Stimulated activated memory B cell treated with anti-CD40 and anti-IgM and Interleukin-4, amounts not matched to agents 10 μg/mL and 1 μg/mL and 100 μg/mL, for 72 hours (primary cell): Measurements from ENCODE around the gene ADAT3.

Experiments
- ATAC-seq: fragments of 150-1000 bp; cut with Tn5 transposase; 2 replicates; pipeline ENCODE4 v1.10.0; 2021
- H3K27ac Mint-ChIP-seq: one replicate; pipeline ENCODE4 v1.8.0; 2022; ENCODE audit warnings: mild to moderate bottlenecking, mixed read lengths
- H3K27me3 Mint-ChIP-seq: one replicate; pipeline ENCODE4 v1.8.0; 2022; ENCODE audit warnings: mixed read lengths
- H3K36me3 Mint-ChIP-seq: one replicate; pipeline ENCODE4 v1.8.0; 2022; ENCODE audit warnings: mixed read lengths
- H3K4me1 Mint-ChIP-seq: one replicate; pipeline ENCODE4 v1.8.0; 2022; ENCODE audit warnings: mixed read lengths
- H3K4me3 Mint-ChIP-seq: one replicate; pipeline ENCODE4 v1.8.0; 2022; ENCODE audit warnings: mild to moderate bottlenecking, moderate library complexity, mixed read lengths
- H3K9me3 Mint-ChIP-seq: one replicate; pipeline ENCODE4 v1.8.0; 2022; ENCODE audit warnings: mixed read lengths

ADAT3 gene

DNA sequence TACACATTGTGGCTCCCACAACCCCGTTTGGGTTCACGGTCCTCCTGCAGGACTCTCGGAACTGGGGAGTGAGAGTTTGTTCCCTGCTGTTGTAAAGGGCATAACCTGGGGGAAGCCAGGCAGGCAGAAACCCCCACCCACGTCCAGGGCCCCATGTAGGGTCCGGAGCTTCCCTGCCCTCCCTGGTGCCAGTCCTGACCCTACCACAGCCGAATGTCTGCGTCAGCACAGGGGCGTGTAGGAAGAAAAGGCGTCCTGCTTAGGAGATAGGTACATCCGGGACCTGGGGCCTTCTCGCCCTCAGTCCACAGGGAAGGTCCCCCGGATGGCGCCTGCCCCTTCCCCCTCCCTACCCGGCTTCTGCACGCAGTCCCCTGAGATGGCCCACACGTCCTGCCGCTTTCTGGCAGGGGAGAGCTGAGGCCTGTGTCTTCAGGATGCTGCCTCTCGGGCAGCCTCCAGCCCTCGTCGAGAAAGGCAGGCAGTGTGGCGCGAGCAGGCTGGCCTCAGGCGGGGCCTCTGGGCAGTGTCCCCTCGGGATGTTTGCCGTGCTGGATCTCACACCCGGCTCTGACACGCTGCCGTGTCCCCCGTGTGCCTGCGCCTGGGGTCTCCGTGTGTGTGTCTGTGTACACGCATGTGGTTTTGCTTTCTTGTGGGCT is 54.9 kb downstream of the ADAT3 start:
- H3K9me3 Mint-ChIP-seq, result no peaks in the 10 kb centered on the region
- no peak overlapping the region for H3K4me3 Mint-ChIP-seq
- peak overlapping the region; percentile 75 for H3K27ac Mint-ChIP-seq
- peak; percentile 28 for ATAC-seq
- H3K36me3 Mint-ChIP-seq, result no peaks in the 10 kb centered on the region
- peaks cover 37% of the 10 kb centered on the region for H3K4me1 Mint-ChIP-seq
- H3K27me3 Mint-ChIP-seq, result no peaks in the 10 kb centered on the region

- ATAC-seq, result peak; percentile 45
- peaks cover 41% of the 10 kb centered on the region for H3K4me1 Mint-ChIP-seq
- no peak overlapping the region for H3K4me3 Mint-ChIP-seq
These were observed 56.0 kb downstream of the ADAT3 start for GRCh38 chr19:1961000-1961883.

DNA sequence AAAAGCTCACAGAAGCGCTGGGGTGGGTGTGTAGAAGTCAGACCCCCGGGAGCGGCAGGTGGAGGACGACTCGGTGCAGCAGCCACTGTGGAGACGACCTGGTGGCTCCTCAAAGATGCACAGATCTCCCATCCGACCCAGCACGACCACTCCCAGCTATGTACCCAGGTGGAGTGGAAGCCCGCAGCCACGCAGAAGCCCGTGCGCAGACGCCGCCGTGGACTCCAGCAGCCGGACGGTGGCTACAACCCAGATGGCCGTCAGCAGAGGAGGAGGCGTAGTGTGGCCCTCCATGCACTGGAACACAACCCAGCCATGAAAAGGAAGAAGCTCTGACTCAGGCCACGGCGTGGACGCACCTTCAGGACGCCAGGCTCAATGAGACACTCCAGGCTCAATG is 57.5 kb downstream of the ADAT3 start:
- Mint-ChIP-seq H3K4me1 (peaks cover 32% of the 10 kb centered on the region), H3K27me3 (no peaks in the 10 kb centered on the region), H3K27ac (no peak overlapping the region), H3K9me3 (no peaks in the 10 kb centered on the region), H3K36me3 (peaks cover 6% of the 10 kb centered on the region), H3K4me3 (no peak overlapping the region)
- no peak for ATAC-seq

More at GRCh38 chr19:1961000-1961883, 56.0 kb downstream of the ADAT3 start:
- peak overlapping the region; percentile 75 for H3K27ac Mint-ChIP-seq
- peaks cover 5% of the 10 kb centered on the region for H3K36me3 Mint-ChIP-seq
- no peaks in the 10 kb centered on the region for H3K27me3 Mint-ChIP-seq
- H3K9me3 Mint-ChIP-seq, result no peaks in the 10 kb centered on the region
